Bronchial epithelial cell (primary cell): ENCODE data around the gene MYO18A. TPM values are rescaled to one million over a fixed set of nuclear protein-coding genes. Genes with fewer than 3 reads are reported as not detected.

Source experiments
- DNase-seq: peaks from one replicate; pipeline ENCODE4 v3.0.0-alpha.2; 2010; ENCODE audit warnings: low read depth
- FAIRE-seq: peaks from 2 replicates; lab custom pipeline; 2011; peaks lifted over from hg19 to GRCh38; lab: Jason Lieb, UNC
- H3K27me3 ChIP-seq: 2 replicates; pipeline ENCODE4 v1.5.1; 2011; ENCODE audit warnings: low read length; ENCODE audit not compliant: control insufficient read depth, insufficient read depth
- H3K36me3 ChIP-seq: 2 replicates; pipeline ENCODE4 v1.5.1; 2011; ENCODE audit warnings: low read length; ENCODE audit not compliant: control insufficient read depth, insufficient read depth
- H3K4me3 ChIP-seq: 2 replicates; pipeline ENCODE4 v1.5.1; 2011; ENCODE audit warnings: mild to moderate bottlenecking, low read depth, low read length, control low read depth
- CTCF ChIP-seq: IDR thresholded peaks from 2 replicates; pipeline ENCODE4 v1.5.1; 2011; ENCODE audit warnings: mild to moderate bottlenecking, moderate library complexity, low read length, control low read depth, inconsistent platforms; ENCODE audit not compliant: insufficient read depth, severe bottlenecking
- total RNA-seq: library from RNA; depleted of rRNA; stranded (reverse); fragments of >200 nt; gene quantifications from 2 replicates; pipeline ENCODE4 v1.2.1, GENCODE V29; 2014

MYO18A gene
- total RNA-seq, 1 donor from 2014 or later, result 23.4 TPM

GRCh38 chr17:29038085-29038795, 142.0 kb downstream of the MYO18A start:
- FAIRE-seq (no peak), DNase-seq (no peak)
- Histone ChIP-seq H3K36me3 (no peaks in the 10 kb centered on the region), H3K27me3 (peaks cover 11% of the 10 kb centered on the region), H3K4me3 (no peak overlapping the region)
- no peak for TF ChIP-seq CTCF

GRCh38 chr17:29037739-29038084, 142.5 kb downstream of the MYO18A start:
- no peak for TF ChIP-seq CTCF
- no peak for FAIRE-seq
- peaks cover 11% of the 10 kb centered on the region for H3K27me3 ChIP-seq
- no peak overlapping the region for H3K4me3 ChIP-seq
- DNase-seq, result no peak
- no peaks in the 10 kb centered on the region for H3K36me3 ChIP-seq

GRCh38 chr17:29036584-29036983, 143.6 kb downstream of the MYO18A start:
- Histone ChIP-seq H3K4me3 (no peak overlapping the region), H3K27me3 (peaks cover 18% of the 10 kb centered on the region), H3K36me3 (no peaks in the 10 kb centered on the region)
- FAIRE-seq, result no peak
- no peak for TF ChIP-seq CTCF
- DNase-seq, result no peak

GRCh38 chr17:29034510-29034909, 145.7 kb downstream of the MYO18A start:
- H3K4me3 ChIP-seq, result no peak overlapping the region
- H3K36me3 ChIP-seq, result no peaks in the 10 kb centered on the region
- peaks cover 20% of the 10 kb centered on the region for H3K27me3 ChIP-seq
- DNase-seq (no peak), FAIRE-seq (no peak)
- no peak for TF ChIP-seq CTCF

GRCh38 chr17:29032857-29033197, 147.4 kb downstream of the MYO18A start:
- H3K36me3 ChIP-seq, result no peaks in the 10 kb centered on the region
- no peak for FAIRE-seq
- H3K27me3 ChIP-seq, result peaks cover 17% of the 10 kb centered on the region
- H3K4me3 ChIP-seq, result no peak overlapping the region
- DNase-seq, result no peak
- no peak for TF ChIP-seq CTCF

GRCh38 chr17:29032013-29032856, 148.0 kb downstream of the MYO18A start:
- peaks cover 15% of the 10 kb centered on the region for H3K27me3 ChIP-seq
- DNase-seq, result no peak
- no peak for FAIRE-seq
- TF ChIP-seq CTCF, result no peak
- no peak overlapping the region for H3K4me3 ChIP-seq
- no peaks in the 10 kb centered on the region for H3K36me3 ChIP-seq
